Transverse colon (tissue), 4 donors: ENCODE data around the gene ERC2.

Source experiments
- EP300 ChIP-seq: sonication (generic); formaldehyde crosslinking; IDR thresholded peaks from one replicate; pipeline ENCODE4 v1.6.1; 2017; ENCODE audit warnings: antibody characterized with exemption, low read depth
- POLR2A ChIP-seq: fragments of 450-650 bp; IDR thresholded peaks from one replicate; pipeline ENCODE4 v1.6.1; 2016; ENCODE audit warnings: antibody characterized with exemption, mild to moderate bottlenecking, moderate library complexity
- POLR2AphosphoS5 ChIP-seq, 3 donors: sonication (generic); formaldehyde crosslinking; IDR thresholded peaks; one replicate each; pipeline ENCODE4 v1.6.1; 2016; ENCODE audit warnings: antibody characterized with exemption in 3 of 3
- TF ChIP-seq, protein P1 (sequence below), 5 experiments: fragments of 200-600 bp in 3 of 5; fragments of 450-650 bp in 2 of 5; sonication (generic) in 3 of 5; IDR thresholded peaks; 1 replicate in 2 of 5; 2 replicates in 3 of 5; pipeline ENCODE4 v1.5.1; 2016 to 2017; ENCODE audit warnings: antibody characterized with exemption in 5 of 5, inconsistent platforms in 3 of 5, mild to moderate bottlenecking in 2 of 5, moderate library complexity in 1 of 5

DNA sequence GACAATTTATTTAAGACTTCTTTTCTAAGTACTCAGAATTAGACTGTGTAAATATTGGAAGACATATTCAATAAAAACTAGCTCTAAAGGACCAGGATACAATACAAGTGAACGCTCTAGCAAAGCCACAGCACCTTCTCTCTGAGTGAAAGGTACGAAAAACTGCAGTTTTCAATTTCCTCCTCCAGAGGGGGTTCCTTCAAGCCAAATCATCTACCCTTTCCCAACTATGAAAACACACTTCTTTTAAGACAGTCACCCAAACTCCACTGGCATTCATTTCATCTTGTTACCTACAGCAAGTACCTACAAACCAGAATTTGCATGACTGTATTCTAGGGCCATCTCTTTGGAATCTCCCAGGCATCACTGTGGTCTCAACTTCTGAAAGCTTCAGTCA, 165.8 kb downstream of the ERC2 start:
- TF ChIP-seq, protein P1, sequence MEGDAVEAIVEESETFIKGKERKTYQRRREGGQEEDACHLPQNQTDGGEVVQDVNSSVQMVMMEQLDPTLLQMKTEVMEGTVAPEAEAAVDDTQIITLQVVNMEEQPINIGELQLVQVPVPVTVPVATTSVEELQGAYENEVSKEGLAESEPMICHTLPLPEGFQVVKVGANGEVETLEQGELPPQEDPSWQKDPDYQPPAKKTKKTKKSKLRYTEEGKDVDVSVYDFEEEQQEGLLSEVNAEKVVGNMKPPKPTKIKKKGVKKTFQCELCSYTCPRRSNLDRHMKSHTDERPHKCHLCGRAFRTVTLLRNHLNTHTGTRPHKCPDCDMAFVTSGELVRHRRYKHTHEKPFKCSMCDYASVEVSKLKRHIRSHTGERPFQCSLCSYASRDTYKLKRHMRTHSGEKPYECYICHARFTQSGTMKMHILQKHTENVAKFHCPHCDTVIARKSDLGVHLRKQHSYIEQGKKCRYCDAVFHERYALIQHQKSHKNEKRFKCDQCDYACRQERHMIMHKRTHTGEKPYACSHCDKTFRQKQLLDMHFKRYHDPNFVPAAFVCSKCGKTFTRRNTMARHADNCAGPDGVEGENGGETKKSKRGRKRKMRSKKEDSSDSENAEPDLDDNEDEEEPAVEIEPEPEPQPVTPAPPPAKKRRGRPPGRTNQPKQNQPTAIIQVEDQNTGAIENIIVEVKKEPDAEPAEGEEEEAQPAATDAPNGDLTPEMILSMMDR (IDR thresholded peaks at IDR 0.05), result no peak
- TF ChIP-seq EP300 (no peak), POLR2A (no peak), POLR2AphosphoS5 (IDR thresholded peaks at IDR 0.05) (no peak)
